Fibroblast of lung (primary cell): Measurements from ENCODE around the gene CXCL12. TPM values are rescaled to one million over a fixed set of nuclear protein-coding genes. Genes with fewer than 3 reads are reported as not detected.

Source experiments
- DNase-seq, 2 donors: peaks; one replicate each; pipeline versions ENCODE4 v3.0.0 to v3.0.0-alpha.2; 2010; ENCODE audit warnings: low read depth in 2 of 2
- H2AFZ ChIP-seq: 2 replicates; pipeline ENCODE4 v1.5.1; 2012; ENCODE audit warnings: low read length, control low read depth, inconsistent platforms
- H3K27ac ChIP-seq: 2 replicates; pipeline ENCODE4 v1.5.1; 2011; ENCODE audit warnings: low read length, control low read depth; ENCODE audit not compliant: insufficient read depth
- H3K27me3 ChIP-seq: 2 replicates; pipeline ENCODE4 v1.5.1; 2011; ENCODE audit warnings: mild to moderate bottlenecking, low read length; ENCODE audit not compliant: control insufficient read depth, insufficient read depth
- H3K36me3 ChIP-seq: 2 replicates; pipeline ENCODE4 v1.5.1; 2011; ENCODE audit warnings: low read length; ENCODE audit not compliant: control insufficient read depth, insufficient read depth
- H3K4me1 ChIP-seq: 2 replicates; pipeline ENCODE4 v1.5.1; 2011; ENCODE audit warnings: low read length; ENCODE audit not compliant: control insufficient read depth, insufficient read depth; ENCODE audit errors: extremely low read depth
- H3K4me2 ChIP-seq: 2 replicates; pipeline ENCODE4 v1.5.1; 2011; ENCODE audit warnings: low read length, control low read depth; ENCODE audit not compliant: insufficient read depth; ENCODE audit errors: extremely low read depth
- H3K4me3 ChIP-seq, 4 experiments: fragments of 200-600 bp in 1 of 4; sonication (generic) in 1 of 4; replicated peaks in 1 of 4; 2 replicates each; pipeline ENCODE4 v1.5.1; 2011 to 2016; ENCODE audit warnings: low read length in 4 of 4, low read depth in 3 of 4, mild to moderate bottlenecking in 3 of 4, control low read depth in 2 of 4, inconsistent platforms in 1 of 4, mixed read lengths in 1 of 4; ENCODE audit not compliant: insufficient read depth in 1 of 4; ENCODE audit errors: control extremely low read depth in 1 of 4
- H3K79me2 ChIP-seq: 2 replicates; pipeline ENCODE4 v1.5.1; 2012; ENCODE audit warnings: mild to moderate bottlenecking, low read length, inconsistent platforms; ENCODE audit not compliant: control insufficient read depth, insufficient read depth
- H3K9ac ChIP-seq: 2 replicates; pipeline ENCODE4 v1.5.1; 2011; ENCODE audit warnings: mild to moderate bottlenecking, low read length, control low read depth; ENCODE audit not compliant: insufficient read depth
- H3K9me3 ChIP-seq: 2 replicates; pipeline ENCODE4 v1.5.1; 2012; ENCODE audit warnings: low read depth, low read length; ENCODE audit not compliant: control insufficient read depth, insufficient read depth
- H4K20me1 ChIP-seq: 2 replicates; pipeline ENCODE4 v1.5.1; 2011; ENCODE audit warnings: low read length; ENCODE audit not compliant: control insufficient read depth, insufficient read depth; ENCODE audit errors: extremely low read depth
- EZH2 ChIP-seq: IDR thresholded peaks from 2 replicates; pipeline ENCODE4 v1.5.1; 2012; ENCODE audit warnings: low read length, control low read depth, mild to moderate bottlenecking; ENCODE audit errors: missing control alignments
- polyA plus RNA-seq, 2 donors: library from polyadenylated mRNA; depleted of rRNA in 1 of 2; stranded (reverse) in 1 of 2; unstranded in 1 of 2; fragments of >200 nt; gene quantifications; 2 replicates each; pipeline ENCODE4 v1.2.1, GENCODE V29; 2011 to 2012; ENCODE audit warnings: missing spikeins in 1 of 2
- total RNA-seq: library from RNA; depleted of rRNA; stranded (reverse); fragments of >200 nt; gene quantifications from 2 replicates; pipeline ENCODE4 v1.2.1, GENCODE V29; 2014
- TF ChIP-seq, protein P1 (sequence below), 2 donors: IDR thresholded peaks in 1 of 2; conservative IDR thresholded peaks in 1 of 2; 1 replicate in 1 of 2; 2 replicates in 1 of 2; pipeline ENCODE4 v1.5.1; 2011 to 2012; ENCODE audit warnings: low read length in 2 of 2, control low read depth in 1 of 2, inconsistent platforms in 1 of 2, low read depth in 1 of 2, mild to moderate bottlenecking in 1 of 2

Gene CXCL12
- total and polyA plus RNA-seq, 2 donors (not counting 1 experiment from before 2014, with no cell fraction given), result 268 to 611 TPM

DNA sequence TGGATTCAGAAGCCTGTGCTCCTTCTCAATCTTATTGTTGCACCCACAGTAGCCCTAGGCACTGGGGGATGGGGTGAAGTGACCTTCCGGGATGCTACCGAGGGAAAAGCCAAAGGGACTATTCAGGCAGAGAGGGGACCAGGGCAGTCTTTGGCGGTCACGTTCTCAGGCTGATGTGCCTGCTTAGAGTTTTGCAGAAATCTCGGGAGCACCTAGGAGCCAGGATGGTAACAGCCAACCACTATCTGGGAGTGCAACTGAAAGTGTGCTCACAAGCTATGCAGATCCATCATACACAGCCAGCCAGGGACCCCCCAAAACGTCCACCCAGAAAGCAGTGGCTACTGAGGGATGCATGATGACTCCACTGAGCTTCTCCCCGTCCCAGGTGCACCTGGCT is 52.4 kb downstream of the CXCL12 start:
- H3K4me1 ChIP-seq, result no peaks in the 10 kb centered on the region
- no peaks in the 10 kb centered on the region for H3K79me2 ChIP-seq
- no peak overlapping the region for H3K27ac ChIP-seq
- no peak overlapping the region for H3K9ac ChIP-seq
- no peak for DNase-seq
- H3K36me3 ChIP-seq, result no peaks in the 10 kb centered on the region
- H2AFZ ChIP-seq, result no peak overlapping the region
- no peaks in the 10 kb centered on the region for H3K9me3 ChIP-seq
- no peak overlapping the region for H3K4me3 ChIP-seq
- no peak overlapping the region for H3K4me2 ChIP-seq
- H4K20me1 ChIP-seq, result no peaks in the 10 kb centered on the region
- TF ChIP-seq EZH2, result no peak
- TF ChIP-seq, protein P1, sequence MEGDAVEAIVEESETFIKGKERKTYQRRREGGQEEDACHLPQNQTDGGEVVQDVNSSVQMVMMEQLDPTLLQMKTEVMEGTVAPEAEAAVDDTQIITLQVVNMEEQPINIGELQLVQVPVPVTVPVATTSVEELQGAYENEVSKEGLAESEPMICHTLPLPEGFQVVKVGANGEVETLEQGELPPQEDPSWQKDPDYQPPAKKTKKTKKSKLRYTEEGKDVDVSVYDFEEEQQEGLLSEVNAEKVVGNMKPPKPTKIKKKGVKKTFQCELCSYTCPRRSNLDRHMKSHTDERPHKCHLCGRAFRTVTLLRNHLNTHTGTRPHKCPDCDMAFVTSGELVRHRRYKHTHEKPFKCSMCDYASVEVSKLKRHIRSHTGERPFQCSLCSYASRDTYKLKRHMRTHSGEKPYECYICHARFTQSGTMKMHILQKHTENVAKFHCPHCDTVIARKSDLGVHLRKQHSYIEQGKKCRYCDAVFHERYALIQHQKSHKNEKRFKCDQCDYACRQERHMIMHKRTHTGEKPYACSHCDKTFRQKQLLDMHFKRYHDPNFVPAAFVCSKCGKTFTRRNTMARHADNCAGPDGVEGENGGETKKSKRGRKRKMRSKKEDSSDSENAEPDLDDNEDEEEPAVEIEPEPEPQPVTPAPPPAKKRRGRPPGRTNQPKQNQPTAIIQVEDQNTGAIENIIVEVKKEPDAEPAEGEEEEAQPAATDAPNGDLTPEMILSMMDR (conservative IDR thresholded peaks at IDR 0.05 in 1 of 2, IDR thresholded peaks at IDR 0.05 in 1 of 2; ENCODE audit: low read depth in 1 of 2, low read length in 2 of 2), result no peak
- H3K27me3 ChIP-seq, result no peaks in the 10 kb centered on the region

DNA sequence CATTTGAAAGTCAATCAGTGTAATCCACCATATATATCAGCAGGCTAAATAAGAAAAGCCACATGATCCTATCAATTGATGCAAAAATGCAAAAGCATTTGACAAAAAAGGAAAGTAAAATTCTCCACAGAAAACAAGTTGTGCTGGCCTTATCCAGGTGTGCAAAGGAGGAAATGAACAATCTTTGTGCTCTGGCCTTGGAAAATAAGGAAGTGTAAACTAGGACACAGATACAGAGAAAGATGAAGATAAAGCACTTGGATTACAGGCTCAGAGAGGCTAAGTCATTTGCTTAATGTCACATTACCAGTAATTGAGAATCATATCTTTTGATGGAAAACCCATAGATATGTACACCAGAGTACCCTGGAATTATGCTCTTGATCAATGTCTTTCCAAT is 54.5 kb downstream of the CXCL12 start:
- H3K4me3 ChIP-seq, result no peak overlapping the region
- no peaks in the 10 kb centered on the region for H3K79me2 ChIP-seq
- no peaks in the 10 kb centered on the region for H3K27me3 ChIP-seq
- no peak for DNase-seq
- H3K9ac ChIP-seq, result no peak overlapping the region
- no peaks in the 10 kb centered on the region for H3K4me1 ChIP-seq
- no peak for TF ChIP-seq EZH2
- TF ChIP-seq, protein P1 (conservative IDR thresholded peaks at IDR 0.05 in 1 of 2, IDR thresholded peaks at IDR 0.05 in 1 of 2; ENCODE audit: low read depth in 1 of 2, low read length in 2 of 2), result no peak
- H3K36me3 ChIP-seq, result no peaks in the 10 kb centered on the region
- H3K4me2 ChIP-seq, result no peak overlapping the region
- H4K20me1 ChIP-seq, result no peaks in the 10 kb centered on the region
- H3K27ac ChIP-seq, result no peak overlapping the region
- no peaks in the 10 kb centered on the region for H3K9me3 ChIP-seq
- H2AFZ ChIP-seq, result no peak overlapping the region

DNA sequence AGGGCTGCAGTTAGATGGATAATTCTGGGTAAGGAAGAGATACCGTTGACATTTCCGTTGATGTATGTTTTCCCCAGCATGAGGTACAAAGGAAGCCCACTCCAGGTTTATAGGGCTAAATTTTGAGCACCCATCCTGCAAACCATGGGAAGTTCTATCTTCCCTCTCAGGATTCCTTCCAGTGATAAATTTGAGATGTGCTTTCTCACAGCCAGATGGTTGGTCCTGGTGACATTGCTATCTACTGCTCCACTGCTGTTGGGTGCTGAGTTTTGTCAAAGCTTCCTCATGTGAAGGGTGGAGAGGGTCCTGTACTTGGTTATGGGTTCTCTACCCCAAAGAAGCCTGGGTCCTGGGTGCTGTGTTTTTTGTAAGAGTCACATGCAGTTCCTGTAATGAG is 57.4 kb downstream of the CXCL12 start:
- H3K9me3 ChIP-seq, result no peaks in the 10 kb centered on the region
- no peak overlapping the region for H3K27ac ChIP-seq
- TF ChIP-seq, protein P1 (conservative IDR thresholded peaks at IDR 0.05 in 1 of 2, IDR thresholded peaks at IDR 0.05 in 1 of 2; ENCODE audit: low read depth in 1 of 2, low read length in 2 of 2), result no peak
- no peak for TF ChIP-seq EZH2
- H3K27me3 ChIP-seq, result peaks cover 3% of the 10 kb centered on the region
- no peaks in the 10 kb centered on the region for H4K20me1 ChIP-seq
- no peak overlapping the region for H3K9ac ChIP-seq
- no peak overlapping the region for H3K4me2 ChIP-seq
- H3K36me3 ChIP-seq, result no peaks in the 10 kb centered on the region
- no peaks in the 10 kb centered on the region for H3K4me1 ChIP-seq
- no peak overlapping the region for H3K4me3 ChIP-seq
- no peak for DNase-seq
- H3K79me2 ChIP-seq, result no peaks in the 10 kb centered on the region
- no peak overlapping the region for H2AFZ ChIP-seq
